CD4-positive, alpha-beta T cell treated with Interferon alpha-2 for 1 hour (primary cell): ENCODE data around the gene INSIG2.

ENCODE experiments used
- DNase-seq, 2 donors: peaks; one replicate each; pipeline ENCODE4 v3.0.0-alpha.2; 2020 to 2022

The INSIG2 gene

DNA sequence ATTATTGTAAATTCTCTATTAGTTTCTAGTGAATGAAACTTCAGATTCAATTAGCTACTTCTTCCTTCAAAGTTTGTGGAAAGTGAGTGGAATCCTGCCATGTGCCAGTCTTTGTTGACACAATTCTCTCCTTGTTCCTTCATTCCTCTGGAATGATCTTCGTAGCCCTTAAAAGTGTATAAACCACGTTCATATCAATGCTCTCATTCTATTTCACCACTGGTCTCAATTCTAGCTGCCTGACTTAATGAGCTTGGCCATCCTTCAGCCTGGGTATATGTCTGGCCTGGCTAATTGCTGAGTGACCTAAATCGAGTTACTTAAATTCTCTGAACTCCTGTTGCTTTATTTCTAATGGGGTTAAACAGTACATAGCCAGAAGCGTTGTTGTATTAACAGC lies 43.5 kb downstream of the INSIG2 start:
- DNase-seq: no peak

DNA sequence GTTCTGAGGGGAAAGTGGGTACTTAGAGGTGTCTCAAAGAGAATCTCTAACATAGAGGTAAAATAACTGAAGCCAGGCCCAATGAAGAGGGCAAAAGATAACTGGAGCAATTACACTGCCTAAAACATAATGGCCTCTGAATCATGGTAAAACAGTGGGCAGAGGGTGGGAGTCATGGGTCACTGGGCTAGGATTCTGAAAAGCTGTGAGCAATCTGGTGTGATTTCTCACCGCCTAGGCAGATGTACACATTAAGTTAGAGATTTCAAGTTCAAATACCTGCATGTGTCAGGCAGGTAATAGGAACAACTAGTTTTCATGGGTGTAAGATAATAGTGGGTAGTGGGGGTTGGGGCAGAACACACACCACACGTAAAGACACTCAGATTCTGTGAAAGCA lies 45.6 kb downstream of the INSIG2 start:
- no peak for DNase-seq

DNA sequence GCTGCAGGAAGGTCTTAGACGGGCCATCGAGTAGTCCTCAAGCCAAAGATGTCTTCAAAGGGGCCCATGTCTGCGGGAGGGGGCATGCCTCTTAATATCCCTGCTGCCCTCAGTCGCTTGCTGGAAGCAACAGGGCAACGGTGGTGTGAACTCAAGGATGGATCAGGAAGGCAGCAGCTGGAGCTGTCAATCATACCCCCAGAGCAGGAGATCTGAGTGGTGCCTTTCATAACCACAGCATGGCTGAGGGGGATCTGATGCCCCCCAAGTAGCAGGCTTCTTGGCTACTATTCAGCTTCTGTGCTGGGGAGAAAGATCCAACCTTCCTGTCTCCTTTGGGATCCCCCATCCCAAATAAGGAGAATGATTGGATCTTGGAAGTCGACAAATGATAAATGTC lies 46.4 kb downstream of the INSIG2 start:
- no peak for DNase-seq

DNA sequence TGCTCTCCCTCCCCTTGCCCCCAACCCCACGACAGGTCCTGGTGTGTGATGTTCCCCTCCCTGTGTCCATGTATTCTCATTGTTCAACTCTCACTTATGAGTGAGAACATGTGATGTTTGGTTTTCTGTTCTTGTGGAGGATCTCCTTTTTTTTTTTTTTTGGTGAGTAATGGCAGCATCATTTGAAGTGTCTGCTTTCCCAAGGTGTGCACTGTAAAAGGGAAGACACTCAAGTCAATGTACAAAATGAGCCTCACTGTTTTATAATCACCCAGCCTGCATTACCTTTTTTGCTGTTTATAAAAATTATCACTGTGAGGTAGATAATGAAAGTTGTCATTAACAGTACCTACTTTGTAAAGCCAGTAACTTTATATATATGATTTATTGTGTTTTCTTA lies 56.9 kb downstream of the INSIG2 start:
- DNase-seq: no peak

DNA sequence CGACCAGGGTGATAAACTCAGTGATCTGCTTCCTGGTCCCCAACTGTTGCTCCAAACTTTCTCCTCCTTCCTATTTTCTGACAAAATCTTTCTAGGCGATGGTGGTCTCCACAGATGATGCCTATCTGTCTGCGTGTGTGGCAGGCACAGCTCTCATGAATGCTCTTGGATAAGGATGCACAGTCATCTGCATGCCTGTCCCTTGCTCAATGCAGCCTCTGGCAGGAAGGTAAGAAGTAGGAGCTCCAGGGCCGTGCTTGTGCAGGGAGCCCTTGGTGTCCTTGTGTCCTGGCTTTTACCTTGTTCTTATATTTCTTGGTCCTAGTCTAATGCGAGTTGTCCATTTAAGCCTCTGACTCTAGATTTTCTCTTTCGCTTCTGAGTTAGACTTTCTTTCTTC lies 57.5 kb downstream of the INSIG2 start:
- DNase-seq: no peak

DNA sequence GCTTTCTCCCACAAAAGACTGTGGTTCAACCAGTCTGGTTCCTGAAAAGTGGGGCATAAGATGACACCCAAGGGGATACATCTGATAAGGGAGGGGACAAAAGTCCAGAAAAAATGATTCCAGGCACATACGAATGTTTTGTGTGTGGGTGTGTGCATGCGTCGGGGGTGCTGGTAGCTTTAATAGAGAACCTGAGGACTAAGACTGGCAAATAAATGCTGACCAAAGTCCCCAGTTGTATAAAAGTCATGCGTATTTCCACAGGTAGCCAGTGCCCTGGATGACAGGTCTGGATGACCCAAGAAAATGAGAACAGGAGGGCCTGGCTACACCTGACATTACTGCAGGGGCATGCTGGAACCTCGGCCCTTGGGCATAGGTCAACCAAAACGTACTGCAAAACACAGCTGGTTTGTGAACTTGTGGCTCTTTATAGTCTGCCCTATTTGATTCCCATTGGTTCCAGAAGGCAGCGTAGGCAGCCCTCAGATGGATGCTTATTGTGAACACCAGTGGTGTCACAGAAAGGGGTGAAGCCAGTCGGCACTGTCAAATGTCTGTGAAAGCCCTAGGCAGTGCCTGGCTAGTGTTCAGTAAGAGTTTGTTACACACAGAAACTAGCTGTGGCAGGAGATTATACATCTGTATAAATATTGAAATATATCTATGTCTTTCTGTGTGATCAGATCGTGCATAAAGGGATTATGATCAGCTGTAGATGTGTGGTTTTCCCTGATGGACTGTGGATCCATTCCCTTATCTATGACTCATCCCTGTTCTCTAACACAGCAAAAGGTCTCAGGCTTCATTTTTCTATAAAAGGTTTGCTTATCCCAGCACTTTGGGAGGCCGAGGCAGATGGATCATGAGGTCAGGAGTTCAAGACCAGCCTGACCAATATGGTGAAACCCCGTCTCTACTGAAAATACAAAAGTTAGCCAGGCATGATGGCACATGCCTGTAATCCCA lies 58.3 kb downstream of the INSIG2 start:
- DNase-seq: no peak

DNA sequence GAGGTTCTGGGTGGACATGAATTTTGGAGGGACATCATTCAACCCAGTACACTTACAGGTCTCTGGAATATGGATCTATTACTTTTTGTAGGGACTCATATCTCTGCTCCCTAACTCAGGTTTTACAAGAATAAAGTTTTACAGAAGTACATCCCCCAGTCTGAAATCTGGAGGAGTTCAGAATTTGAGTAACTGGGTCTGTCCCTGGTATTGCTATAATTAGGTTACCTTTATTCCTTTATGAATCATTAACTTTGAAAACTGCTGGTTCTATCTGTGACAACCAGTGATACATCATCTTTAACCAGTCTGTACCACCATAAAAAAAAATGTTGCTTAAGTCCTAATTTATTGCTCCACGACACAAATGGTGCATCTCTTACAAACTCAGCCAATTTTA lies 59.9 kb downstream of the INSIG2 start:
- no peak for DNase-seq

DNA sequence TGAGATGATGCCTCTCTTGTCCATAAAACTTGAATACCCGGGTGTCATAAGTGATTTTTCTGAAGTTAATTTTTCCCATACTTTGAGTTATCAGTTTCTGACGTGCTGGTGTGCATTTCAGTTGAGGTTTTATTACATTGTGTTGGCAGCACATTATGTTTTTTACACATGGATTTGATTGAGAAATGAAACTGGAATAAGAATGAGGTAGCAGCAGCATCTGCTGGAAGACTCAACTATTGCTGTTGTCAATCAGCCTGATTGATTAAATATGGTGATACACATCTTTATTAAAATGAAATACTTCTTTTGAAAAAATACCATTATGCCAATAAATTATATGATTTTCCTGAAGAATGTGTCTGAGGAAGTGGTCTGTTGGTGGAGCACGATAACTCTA lies 60.5 kb downstream of the INSIG2 start:
- DNase-seq: no peak

DNA sequence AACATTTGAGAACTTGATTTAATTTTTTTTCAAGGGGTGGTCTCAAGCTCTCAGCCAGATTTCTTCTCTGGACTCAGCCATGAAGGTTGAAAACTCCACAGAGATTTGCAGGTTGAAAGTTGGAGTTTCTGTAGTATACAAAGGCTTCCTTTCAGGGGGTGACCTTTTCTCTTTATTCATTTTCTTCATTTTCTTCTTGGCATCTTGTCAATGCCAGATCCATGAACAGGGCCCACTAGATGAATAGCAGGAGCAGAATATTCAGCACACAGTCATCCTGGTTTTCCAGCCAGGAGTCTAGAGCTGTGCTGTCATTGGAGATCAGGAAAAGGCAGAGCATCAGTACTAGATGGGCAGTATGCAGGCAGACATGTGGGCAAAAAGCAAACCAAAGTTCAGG lies 62.0 kb downstream of the INSIG2 start:
- DNase-seq: no peak

DNA sequence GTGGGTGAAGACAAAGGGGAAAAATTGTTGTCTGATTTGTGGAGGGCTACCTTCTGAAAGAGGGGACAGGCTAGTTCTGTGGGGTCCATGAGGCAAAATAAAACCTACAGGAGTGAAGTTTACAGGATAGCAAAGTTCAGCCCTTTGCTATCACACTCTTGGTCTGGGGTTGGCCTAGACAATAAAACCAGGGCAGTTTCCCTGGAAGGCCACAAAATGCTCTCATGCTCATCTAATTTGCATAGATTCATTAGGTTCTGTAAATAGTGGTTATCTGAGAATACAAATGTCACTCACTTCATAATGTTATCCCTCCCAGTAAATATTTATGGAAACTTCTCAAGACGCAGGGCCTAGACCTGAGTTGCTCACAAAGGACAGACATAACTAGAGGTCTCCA lies 63.6 kb downstream of the INSIG2 start:
- no peak for DNase-seq

DNA sequence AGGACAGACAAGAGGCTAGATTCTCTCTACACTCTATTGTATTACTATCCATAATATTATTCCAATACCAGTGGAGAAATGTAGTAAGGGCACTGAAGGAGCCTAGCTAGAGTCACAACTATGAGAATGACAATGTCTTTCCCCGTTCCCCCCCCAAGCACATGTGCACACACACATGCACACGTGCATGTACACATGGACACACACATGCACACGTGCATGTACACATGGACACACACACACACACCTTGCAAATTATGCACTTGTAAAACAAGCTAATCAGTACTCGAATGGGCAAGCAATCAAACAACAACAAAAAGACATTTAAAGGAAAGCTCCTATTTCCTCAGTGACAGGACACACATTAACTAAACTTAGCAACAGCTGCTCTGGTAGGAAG lies 65.2 kb downstream of the INSIG2 start:
- no peak for DNase-seq

DNA sequence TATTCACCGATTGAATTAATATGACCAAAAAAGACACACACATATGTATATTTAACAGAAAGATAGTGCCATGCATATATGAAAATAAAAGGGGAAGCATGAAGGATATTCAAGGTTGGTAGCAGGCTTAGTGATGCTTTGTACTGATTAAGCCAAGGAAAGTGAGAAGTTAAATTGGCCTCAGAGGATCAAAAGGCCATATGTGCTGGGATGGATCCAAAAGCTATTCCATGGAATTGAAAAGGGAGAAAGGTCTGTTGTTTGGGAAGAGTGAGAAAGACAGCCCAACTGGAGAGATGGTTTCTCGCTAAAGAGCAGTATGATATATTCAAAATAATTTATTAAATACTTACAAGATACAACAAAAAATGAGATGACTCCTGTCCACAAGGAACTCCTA lies 65.9 kb downstream of the INSIG2 start:
- DNase-seq: no peak
